Activated CD4-positive, CD25-positive, alpha-beta regulatory T cell treated with anti-CD3 and anti-CD28 coated beads, Interleukin-2, amount 50 U/mL, for 24 hours (primary cell): ENCODE results near the gene SGCA.

Source experiments
- ATAC-seq, 2 donors: fragments of 150-1000 bp; cut with Tn5 transposase; one replicate each; pipeline ENCODE4 v1.10.0; 2021; ENCODE audit warnings: mild to moderate bottlenecking in 1 of 2, moderate library complexity in 1 of 2

The SGCA gene

DNA sequence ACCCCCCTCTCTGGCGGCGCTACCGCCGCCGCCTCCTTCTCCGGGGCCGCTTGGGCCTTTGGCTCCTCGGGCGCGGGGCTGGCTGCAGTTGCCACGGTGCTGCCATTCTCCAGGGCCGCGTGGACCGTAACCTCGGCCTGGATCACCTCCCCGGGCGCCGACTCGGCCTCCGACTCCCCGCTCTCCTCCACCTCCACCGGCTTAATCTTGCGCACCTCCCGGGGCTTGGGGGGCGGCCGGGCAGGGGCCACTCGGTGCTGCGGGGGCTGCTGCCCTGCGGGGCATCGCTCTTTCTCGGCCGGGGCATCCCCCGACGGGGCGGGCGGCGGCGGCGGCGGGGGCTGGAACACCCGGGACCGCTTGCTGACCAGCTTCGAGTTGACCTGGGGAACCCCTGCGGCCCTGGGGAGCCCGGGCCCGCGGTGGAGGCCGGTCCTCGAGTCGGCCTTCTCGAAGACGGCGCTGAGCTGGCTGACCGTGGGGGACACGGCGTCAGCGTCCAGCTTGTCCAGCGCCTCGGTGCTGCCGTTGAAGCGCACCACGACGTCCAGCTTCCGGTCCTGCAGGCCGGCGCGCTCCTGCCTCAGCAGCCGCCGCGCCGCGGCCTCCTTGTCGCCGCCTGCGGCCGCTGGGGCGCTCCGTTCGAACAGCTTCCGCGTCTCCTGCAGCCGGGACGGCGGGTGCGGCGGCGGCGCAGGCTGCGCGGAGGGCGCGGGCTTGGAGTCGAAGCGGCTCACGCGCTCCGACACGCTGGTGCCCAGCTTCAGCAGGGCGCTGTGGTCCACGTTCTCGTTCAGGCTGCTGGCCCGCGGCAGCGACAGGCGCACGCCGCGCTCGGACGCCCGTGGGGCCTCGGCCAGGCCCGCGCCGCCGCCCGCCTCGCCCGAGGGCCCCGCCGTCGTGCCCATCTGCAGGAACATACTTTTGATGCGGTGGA, 16.1 kb upstream of the SGCA start:
- ATAC-seq: peak; percentile 6 to 8

DNA sequence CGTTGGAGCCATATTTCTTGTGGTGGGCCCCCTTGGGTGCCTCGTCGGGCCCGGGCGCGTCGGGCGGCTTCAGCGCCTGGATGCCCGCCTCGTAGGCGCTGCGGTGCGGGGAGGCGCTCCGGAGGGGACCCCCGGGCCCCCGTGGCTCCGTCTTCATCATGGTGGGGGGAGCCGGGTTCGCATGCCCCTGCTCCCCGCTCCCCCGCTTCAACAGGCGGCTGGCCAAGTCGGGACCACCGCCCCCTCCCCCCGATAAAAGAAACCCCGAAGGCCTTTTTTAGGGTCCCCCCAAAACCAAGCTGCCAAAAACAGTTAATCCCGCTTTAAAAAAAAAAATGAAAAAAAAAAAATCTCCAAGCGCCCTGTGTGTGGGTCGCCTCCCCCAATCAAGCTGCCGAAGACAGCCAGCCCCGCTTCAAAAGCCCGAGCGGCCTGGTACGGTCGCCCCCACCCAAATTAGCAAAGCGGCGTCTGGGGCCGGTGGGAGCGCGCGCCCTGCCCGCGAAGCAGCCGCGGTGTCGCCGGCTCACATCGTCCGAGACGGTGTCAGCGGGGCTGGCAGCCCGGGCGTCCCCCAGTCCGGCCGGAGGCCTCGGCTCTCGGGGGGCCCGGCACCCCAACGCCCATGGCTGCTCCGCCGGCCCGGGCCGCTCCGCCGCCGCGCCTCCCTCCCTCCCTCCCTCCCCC, 15.3 kb upstream of the SGCA start, which contains the start of gene PPP1R9B:
PPP1R9B (minus strand) TSS at position 324 of the 687 bp plus-strand sequence; CDS start at position 160, 164 bp downstream.
- ATAC-seq: peak; percentile 1 to 8

DNA sequence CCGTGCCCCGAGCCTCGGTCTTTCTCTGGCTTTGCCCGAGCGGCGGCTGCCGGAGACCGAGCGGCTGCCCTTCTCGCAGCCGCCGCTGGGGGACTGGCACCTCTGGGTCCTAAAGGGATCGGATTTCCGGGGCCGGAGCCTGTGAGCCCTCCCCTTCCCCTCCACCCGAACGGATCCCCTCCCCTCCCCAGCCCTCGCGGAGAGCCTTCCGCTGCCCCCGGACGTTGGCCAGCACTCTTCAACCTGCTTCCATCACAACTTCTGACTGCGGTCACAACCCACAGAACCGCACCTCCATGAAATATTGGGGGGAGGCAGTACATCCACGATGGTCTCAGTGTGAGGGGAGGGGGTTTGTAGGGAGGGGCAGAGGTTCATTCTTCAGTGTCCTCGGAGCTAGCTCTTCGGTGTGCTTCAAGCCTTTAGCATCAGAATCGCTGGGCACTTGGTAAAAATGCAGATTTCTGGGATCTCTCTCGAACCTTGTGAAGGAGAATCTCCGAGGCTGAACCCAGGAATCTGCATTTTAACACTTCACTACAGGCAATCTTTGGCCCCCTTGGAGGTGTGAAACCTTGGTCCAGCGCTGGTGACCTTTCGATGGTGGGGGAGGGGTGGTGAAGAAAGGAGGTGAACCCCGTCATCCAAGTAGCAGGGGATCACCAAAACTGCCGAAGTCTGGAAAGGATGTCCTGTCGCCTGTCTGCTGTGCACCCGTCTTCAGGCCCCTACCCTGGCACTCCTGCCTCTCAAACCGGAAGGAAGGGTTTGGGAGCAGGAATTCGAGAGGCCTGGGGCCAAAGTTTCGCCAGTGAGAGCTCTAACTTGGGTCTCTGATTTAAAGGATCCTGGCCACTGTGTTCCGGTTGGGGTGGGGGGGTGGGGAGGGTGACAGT, 14.5 kb upstream of the SGCA start:
- peak; percentile 76 to 79 for ATAC-seq

DNA sequence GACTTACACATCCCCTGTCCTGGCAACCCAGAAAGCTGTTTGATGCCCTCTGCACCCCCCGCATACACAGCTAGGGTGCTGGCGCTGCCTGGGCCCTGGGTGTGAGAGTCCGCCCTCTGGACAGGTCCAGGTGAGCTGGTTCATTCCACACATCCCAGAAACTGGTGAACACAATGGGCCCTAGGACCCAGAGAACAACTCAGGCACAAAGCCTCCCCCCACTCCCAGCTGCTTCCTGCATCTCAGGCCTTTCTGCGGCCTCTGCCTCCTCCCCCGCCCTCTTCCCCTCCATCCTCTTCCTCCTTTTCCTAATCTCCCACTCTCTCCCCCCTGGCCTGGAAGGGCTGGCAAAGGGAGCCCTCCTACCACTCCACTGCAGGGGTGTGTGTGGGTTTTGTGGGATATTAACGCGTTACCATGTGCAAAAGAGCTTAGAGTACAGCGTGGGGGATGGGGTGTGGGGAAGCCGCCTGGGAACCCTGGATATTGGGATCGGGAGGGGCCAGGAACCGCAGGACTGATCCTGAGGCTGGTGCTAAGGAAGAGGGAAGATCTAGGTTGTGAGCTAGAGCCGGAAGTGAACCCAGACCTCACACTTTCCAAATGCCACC, 13.8 kb upstream of the SGCA start:
- ATAC-seq: peak; percentile 18 to 23

DNA sequence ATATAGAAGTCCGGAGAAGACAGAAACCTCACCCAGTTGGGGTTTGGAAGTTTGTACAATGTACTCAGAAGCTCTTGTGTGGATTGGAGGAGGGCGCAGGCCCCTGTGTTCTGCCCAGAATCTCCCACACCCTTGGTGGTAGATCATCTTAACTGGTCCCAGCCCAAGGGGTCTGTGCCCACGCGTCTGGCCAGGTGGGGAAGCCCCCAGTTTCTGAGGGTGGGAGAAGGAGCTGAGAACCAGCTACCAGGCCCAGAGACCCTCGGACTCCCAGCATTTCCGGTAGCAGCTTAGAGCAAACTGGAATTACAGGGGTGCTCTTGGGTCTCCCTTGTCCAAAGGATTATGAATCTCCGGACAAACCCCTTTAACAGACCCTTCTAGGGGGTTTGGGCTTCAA, 13.1 kb upstream of the SGCA start:
- no peak for ATAC-seq

DNA sequence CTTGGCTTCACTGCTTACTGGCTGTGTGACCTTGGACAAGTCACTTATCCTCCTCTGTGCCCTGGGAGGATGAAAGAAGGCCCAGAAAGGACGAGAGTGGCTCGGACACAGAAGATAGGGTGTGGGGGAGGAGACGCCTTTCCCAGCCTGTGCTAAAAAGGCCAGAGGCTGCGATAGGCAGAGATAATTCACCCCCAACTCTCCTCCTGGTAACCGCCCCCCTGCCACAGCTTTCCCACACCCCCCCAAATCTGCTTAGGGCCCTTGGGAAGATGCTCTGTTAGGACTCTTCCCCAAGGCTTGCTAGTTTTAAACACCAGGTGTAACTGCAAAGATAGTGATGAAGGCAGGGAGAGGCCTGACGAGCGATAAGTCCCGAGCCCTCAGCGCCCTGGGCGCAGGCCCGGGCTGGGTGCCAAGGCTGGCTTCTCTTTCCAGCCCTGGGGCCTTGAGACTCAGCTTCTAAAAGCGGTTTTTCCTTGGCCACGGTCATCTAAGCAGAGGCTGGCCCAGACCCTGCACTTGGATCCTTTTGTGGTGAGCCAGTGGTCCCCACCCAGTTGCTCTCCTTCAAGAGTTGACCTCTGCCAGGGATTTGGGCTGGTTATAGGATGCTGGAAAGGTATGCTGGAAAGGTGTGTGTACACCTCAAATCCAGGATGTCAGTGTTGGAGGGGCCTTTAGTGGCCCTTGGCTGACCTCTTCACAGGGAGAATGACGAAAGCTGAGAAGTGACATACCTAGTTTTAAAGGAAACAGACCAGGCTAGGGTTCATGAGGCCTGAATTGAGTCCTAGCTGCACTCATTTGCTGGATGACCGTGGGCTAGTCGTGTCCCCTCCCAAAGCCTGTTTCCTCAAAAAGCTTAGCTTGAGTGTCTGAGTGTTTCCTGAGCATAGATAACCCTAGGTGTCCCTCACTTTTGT, 11.9 kb upstream of the SGCA start:
- ATAC-seq: no peak

DNA sequence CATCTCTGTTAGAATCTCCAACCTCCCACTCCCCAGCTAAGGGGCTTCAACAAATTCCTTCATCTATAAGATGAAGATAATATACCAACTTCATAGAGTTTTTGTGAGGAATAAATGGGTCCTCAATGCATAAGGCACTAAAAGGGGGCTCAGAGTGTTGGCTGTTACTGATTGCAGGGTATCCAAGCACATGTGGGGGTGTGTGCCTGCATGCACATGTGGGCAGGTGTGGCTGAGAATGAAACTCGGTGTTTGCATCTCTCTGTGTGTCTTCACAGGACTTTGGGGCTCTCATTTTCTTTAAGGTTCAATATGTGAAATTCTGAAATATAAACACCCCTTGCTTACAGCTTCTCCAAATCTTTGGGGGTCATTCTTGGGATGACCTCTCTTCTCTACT, 11.2 kb upstream of the SGCA start:
- no peak for ATAC-seq

DNA sequence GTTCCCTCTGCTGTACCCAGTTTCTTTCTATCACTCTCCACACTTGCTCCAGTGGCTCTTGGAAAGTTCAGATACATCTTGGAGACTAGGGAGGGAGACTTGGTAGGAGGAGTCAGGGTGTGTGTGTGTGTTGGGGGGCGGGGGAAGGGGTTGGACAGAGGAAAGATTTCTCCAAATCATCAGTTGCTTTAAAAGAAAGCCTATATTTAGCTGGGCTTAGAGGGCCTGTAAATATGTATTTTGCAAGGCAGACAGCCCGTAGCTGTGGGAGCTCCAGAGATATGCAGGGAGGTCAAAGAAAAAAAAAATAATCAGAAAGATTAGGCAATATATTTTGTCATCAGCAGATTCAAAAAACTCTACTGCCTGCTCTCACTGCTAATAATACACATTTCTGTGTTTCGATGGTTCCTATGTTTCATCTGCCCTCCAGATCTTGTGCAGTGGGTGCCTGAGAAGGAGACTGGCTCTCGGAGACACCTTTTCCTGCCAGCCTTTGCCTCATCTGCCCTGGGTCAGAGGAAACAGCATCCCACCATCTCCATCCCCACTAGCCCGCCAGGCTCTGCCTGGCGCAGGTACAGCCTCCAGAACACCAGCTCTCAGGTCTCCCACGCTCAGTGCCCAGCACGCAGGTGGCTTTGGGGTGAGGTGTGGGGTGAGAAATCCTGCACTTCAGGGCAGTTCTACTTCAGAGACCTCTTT, 10.5 kb upstream of the SGCA start:
- ATAC-seq: no peak

DNA sequence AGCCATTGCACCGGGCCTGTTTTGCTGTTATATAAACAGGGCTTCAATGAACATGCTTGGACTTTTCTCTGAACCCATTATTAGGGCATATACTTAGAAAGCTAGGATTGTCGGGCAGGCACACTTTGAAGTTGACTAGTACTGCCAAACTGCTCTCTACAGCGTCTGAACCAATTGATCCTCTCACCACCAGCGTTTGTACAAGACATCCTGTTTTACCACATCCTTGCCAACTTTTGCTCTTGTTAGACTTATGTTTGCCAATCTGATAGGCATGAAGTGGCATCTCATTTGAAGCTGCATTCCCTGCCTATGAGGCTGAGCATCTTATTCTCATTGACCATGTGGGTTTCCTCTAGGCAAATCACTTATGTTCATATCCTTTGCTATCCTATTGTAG, 7.9 kb upstream of the SGCA start:
- ATAC-seq: no peak

DNA sequence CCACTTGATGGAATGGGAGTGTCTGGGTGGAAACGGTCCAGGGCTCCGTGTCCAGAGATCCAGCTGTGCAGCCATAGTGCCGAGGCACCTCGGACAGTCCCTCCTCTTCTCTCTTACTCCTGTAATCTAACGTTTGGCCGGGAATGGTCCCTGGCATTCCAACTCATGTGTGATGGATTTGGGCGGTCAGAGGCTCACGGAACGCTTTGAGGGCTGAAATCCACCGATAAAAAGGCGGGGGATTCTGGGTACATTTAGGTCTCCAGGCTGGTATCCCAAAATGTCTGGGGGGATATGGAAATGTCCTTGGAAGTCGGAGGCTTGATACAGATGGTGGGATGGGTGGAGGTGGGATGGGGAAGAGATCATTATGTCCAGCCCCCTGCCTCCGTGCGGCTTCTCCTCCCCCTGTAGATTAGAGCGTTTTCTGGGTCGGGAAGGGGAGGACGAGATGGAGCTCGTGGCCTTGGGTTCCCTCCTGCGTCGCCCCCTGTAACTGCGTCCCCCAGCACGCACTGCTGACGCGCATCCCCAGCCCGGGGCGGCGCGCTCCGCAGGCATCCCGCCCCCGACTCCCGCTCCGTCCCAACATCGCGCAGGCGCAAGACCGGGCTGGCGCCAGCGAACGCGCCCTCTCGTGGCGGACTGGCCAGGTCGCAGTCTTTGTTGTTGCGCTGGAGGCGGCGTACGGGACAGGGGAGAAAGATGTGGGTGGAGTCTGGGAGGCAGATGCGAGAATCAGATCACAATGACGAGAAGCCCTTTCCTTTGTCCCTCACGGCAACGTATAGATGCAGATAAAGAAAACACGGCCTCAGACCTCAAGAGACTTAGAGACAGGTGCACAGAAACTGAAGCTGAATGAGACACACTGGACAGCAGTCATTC, 4.5 kb upstream of the SGCA start:
- peak; percentile 98 for ATAC-seq

DNA sequence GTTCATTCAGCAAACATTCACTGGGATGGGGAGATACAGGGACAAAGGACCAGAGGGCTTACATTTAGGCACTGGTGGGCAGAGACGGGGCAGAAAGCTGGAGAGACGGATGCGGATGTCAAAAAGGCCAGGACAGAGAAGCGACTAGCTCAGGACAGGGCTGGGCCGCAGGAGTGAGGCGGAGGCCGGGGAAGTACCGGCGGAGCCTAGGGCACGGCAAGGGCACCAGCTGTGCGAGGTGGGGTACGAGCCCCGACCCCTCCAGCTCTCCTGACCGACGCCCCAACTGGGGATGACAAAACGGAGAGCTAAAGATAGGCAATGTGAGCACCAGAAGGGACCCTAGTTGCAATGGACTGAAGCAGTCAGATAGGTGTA, 3.9 kb upstream of the SGCA start:
- ATAC-seq: no peak

DNA sequence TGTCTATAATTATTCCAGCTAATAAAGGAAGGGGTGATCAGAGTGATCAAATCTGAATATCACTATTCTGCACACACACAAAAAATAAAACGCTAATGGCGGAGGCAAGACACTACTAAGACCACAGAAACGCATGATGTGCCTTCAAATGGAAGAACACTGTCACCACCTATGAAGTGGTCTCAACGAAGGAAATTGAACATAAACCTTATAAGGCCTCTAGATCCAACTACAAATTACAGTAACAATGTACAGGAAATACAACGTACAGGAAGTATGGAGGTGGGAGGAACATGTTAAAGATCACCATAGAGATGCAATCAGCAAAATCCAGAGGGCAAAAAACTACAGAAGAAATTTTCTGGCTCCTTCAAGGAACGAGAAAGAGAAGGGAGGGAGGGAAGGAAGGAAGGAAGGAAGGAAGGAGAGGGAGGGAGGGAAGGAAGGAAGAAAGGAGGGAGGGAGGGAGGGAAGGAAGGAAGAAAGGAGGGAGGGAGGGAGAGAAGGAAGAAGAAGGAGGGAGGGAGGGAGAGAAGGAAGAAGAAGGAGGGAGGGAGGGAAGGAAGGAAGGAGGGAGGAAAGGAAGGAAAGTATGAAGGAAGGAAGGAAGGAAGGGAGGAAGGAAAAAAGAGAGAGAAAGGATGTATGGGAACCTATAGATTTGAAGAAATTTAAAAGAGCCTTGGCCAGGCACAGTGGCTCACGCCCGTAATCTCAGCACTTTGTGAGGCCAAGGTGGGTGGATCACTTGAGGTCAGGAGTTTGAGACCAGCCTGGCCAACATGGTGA, 3.1 kb upstream of the SGCA start:
- ATAC-seq: no peak

DNA sequence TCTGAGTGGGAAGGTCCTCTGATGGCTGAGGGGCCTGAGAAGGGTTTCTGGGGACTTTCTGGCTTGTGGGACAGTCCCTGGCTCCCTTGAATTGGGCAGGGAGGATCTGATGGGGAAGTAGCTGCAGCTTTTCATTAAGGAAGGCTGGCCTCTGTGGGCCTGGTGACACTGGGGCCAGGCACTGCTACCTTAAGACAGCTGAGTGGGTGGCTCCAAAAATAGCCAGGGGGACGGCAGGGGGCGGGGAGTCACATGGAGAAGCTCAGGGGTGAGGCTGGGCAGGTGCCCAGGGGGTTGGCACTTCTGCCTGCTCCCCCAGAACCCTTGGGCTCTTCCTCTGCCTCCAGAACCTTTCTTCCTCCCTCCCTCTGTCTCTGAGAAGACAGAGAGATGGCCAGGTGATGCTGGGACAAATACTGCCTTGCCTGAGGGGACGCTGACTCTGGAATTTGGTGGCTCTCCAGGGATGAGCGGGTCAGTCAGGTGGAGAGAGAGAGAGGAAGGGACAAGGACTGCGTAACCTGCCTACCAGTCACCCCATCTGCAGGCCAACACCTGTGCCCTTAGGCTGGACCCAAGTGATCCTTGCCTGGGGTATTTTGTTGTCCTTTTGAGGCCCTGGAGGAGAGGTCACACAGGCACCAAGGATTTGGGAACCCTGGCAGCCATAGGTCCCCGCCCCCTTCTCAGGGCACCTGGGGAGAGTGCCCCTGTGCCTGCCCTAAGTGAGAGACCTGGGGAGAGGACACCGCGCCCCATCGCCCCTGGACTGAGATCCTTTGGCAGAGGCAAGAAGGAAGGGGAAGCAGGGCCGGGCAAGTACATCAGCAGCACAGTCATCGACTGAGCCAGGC, 1.7 kb upstream of the SGCA start:
- no peak for ATAC-seq

DNA sequence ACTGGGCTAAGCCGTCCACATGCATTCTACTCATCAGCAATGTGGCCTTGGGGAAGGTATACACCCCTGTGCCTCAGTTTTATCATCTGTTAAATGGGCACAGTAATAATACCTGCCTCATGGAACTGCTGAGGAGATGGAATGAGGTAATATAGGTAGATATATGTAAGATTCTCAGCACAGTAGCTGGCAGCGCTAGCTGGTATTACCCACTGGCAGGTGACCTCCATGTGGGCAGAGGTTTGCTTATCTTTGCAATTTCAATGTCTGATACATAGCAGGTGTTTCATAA, 1.2 kb upstream of the SGCA start:
- ATAC-seq: no peak

DNA sequence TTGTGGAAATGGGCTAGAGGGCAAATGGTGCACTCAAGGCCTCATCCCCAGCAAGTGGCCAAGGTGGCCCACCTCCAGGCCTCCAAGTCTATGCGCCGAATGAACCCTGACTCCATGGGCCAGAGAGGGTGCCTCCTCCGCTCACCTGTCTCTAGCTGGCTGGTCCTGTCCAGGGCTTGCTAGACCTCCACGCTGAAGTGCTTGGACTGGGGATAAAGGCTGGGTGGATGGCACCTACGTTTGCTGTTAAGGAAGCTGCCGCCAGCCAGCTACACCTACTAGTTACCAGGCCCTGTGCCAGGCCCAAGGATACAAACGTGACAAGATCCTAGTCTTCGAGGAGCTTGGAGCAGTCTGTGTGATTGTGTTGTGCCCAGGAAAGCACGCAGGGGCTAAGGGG, 739 bp upstream of the SGCA start:
- no peak for ATAC-seq

DNA sequence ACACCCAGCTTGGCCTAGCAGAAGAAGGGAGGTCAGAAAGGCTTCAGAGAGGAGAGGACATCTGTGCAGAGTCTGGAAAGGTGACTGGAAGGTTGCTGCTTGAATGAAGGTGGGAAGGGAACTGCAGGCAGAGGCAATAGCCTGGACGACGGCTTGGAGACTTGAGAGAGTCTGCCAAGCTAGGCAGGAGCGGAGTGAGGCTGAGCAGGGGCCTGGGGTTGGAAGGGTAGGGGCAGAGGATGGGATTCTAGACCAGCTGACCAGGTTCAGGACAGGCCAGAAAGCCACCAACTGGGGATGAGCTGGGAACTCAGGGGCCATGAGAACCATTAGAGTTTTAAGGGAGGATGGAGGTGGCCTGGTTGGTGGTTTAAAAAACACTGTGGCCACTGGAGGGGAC, 339 bp upstream of the SGCA start:
- no peak for ATAC-seq

DNA sequence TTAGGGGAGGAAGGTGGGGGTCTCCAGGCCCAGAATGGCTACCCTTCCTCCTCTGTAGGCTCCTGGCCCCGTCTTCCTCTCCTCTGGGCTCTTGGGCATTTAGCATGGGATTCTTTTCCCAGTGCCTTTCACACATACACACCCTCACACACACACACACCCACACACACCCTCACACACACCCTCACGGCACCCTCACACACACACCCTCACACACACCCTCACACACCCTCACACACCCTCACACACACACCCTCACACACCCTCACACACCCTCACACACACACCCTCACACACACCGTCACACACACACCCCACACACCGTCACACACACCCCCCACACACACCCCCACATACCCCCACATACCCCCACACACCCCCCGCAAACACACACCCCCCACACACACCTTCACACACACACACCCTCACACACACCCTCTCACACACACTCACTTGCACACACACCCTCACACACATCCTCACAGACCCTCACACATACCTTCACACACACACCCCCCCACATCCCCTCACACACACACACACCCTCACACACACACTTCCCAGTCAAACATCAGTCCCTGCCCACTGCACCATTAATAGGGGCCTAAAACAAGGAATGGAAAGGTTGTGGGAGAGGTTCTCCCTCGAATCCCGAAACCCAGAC, 845 bp downstream of the SGCA start:
- ATAC-seq: no peak

DNA sequence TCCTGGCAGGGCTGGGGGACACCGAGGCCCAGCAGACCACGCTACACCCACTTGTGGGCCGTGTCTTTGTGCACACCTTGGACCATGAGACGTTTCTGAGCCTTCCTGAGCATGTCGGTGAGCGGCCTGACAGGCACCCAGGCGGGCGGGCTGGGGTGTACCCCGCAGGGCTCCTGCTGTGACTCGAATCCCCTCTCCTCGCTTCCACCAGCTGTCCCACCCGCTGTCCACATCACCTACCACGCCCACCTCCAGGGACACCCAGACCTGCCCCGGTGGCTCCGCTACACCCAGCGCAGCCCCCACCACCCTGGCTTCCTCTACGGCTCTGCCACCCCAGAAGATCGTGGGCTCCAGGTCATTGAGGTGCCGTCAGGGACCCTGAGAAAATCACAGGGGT, 1.6 kb downstream of the SGCA start:
- no peak for ATAC-seq
